Activated CD8-positive, alpha-beta memory T cell treated with anti-CD3 and anti-CD28 coated beads for 36 hours (primary cell): ENCODE measurements around the gene P2RX1. TPM values are rescaled to one million over a fixed set of nuclear protein-coding genes. Genes with fewer than 3 reads are reported as not detected.

Experiments
- CTCF ChIA-PET: fragments of 350-600 bp; sonication (Branson Sonifier 250); formaldehyde crosslinking; loops from one replicate; lab custom pipeline; 2021; ENCODE audit warnings: antibody characterized with exemption; lab: Charles Lee
- POLR2A ChIA-PET: fragments of 350-600 bp; sonication (Branson Sonifier 250); formaldehyde crosslinking; loops from one replicate; lab custom pipeline; 2021; ENCODE audit warnings: antibody characterized with exemption; lab: Charles Lee
- total RNA-seq, 2 experiments: library from RNA; stranded (reverse); gene quantifications; one replicate each; pipeline ENCODE4 v1.2.3, GENCODE V29; 2021

The P2RX1 gene
- total RNA-seq, result not detected

DNA sequence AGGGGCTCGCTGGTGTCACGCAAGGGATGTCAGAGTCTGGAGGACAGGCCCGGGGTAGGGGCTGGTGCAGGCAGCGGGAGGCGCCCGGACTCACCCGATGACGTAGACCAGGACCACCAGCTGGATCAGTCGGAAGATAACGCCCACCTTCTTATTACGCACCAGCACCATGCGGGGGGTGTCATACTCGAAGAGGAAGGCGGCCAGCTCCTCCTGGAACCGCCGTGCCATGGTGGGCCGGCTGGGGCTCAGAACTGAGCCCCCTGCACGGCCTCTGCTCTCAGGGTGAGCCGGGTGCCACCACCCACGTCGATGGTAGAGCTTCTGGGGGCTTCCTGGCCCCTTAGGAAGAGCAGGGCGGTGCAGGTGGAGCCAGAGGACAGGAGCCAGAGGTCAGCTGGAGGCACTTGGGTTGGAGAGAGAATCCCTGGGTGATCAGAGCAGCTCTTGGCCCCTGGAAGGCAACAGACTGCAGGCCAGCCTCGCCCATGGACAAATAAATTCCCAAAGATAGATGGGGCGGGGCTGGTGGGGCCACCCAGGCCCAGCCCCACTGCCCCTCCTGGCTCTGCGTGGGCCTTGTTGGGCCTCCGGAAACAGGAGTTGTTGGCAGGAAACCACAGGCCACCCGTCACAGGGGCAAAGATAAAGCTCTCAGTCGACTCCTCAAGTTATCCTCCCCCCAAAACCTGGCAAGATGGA, at the start of gene P2RX1:
TSS of gene P2RX1 (minus strand) at position 471 of the 702 bp plus-strand sequence. CDS start at position 231, 240 bp downstream.
- POLR2A ChIA-PET, result interaction anchor here (1.2 kb wide), 2 partner anchors 23 to 49 kb away, joined by 3 to 7 read pairs; partner anchors contain the start of gene CAMKK1
- CTCF ChIA-PET, result interaction anchor here (0.6 to 1.8 kb wide), 7 partner anchors 11 to 88 kb away, joined by 3 to 4 read pairs (median 3); no protein-coding TSS in a partner anchor

DNA sequence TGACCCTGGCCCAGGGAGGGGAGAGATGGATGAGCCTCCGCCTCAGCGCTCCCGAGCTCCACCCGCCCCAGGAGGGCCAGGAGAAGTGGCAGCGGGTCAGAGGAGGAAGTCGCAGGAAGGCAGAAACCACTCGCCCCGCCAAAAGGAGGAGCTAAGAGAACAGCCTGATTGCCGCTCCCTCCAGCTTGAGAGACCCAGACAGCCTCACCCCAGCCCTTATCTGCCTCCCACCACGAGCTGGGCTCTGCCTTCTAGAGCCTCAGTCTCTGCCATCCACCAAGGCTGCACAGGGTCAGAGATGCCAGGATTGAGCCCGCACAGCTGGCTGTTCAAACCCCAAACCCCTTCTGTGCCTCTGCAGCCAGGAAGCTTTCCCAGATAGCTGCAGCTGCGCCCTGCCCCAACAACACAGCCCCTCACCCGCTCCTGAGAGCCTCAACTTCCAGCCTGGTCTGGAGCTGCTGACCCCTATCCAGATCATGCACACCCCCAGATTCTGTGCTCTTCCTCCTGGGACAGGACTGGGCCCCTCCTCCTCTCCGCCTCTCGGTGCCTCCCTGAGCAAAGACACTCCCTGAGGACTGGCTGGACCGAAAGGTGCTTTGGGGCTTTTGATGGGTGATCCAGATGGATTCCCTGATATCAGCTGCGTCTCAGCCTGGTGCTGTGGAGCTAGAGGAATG, 49.0 kb upstream of the P2RX1 start:
- ChIA-PET POLR2A (interaction anchor here (0.6 to 1.5 kb wide), 6 partner anchors 49 to 758 kb away, joined by 3 to 12 read pairs (median 5); partner anchors contain the start of genes CYB5D2, NCBP3, OR1A1 and P2RX1), CTCF (interaction anchor here (0.6 to 4.3 kb wide), 9 partner anchors 11 to 936 kb away, joined by 3 to 16 read pairs (median 3); no protein-coding TSS in a partner anchor)

DNA sequence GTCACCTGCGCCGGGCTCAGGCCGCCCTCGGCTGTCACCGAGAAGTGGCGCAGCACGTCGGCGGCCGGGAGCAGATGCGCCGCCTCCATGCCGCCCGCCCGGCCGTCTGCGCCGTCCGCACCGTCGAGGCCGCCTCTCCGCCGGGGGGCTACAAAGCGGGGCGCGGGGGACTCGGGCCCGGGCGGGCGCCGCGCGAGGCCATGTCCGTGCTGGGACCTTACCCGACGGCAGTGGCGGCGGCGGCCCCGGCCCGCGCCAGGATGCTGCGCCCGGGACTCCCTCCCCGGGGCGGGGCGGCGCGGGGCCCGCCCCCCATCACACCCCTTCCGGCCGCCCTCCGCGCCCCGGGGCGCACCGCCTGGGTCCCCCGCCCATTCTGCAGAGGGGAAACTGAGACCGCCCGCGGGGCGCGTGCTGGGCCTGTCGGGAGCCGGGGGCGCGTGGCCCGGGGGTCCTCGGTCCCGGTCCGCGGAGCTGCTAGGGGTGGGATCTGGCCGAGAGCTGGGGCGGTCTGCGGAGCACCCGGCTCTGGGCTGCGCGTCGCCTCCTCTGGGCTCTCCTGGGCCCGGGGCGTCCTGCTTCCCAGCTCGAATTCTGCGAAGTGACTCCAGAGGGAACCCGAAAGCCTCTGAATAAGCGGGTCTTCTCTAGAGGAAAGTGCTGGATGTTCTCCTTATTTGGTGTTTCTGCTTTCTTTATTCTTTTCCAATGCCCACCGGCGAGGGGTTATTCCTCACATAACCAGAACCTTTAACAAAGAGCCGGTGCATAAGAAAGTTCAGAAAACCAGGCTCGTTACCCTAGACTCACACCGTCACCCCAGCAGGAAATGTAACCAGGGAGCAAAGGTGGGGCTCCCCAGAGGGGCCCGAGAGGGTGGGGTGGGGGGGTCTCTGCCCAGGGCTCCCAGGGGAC, 48.2 kb upstream of the P2RX1 start, which contains the start of gene ATP2A3:
TSS of gene ATP2A3 (minus strand) at position 235 of the 915 bp plus-strand sequence. CDS start at position 89, 146 bp downstream.
- POLR2A ChIA-PET, result interaction anchor here (1.0 to 1.5 kb wide), 4 partner anchors 48 to 179 kb away, joined by 3 to 12 read pairs (median 6); partner anchors contain the start of genes CYB5D2, NCBP3, P2RX1 and ZZEF1
- CTCF ChIA-PET, result interaction anchor here (0.7 to 4.3 kb wide), 6 partner anchors 12 to 121 kb away, joined by 3 to 16 read pairs (median 3); no protein-coding TSS in a partner anchor

DNA sequence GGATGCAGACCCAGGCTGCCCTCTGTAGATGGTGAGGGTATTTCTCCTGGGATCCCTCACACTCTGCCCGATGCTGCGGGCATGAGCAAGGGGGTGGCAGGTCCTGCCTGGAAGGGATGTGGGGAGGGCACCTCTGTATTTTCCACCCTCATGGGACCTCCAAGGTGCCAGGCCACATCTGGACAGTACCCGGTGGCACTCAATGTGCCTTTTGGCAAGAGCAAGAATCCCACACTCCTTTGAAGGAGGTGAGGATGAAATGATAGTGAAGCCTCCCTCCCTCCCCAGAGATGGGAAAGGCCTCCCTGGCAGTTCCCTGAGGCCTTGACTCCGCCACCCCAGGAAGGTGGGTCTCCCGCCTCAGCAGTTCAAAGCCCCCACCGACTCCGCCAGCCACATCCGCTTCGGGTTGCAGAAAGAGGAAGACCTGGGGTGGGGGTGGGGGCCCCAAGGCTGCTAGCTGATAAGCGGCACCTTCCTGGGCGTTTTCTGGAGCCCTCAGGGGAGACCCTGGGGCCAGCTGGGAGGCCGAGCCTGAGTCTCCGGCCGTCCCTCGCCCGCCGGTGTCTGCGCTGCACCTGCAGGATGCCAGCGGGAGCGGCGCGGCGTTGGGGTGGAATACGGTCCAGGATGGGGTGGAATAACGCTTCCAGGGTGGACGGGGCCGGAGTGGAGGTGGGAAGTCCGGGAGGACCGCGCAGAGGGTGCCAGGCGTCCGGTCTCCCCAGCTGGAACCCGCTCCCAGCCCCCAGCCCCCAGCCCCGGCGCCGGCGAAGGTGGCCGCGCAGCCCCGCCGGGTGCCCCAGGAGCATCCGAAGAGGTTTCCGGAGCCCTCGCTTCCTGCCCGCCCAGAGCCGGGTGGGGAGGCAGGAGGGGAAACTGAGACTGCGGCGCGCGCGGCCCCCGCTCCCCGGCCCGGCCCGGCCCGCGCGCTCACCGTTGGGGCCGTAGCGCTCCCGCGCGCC, 47.3 kb upstream of the P2RX1 start:
- ChIA-PET POLR2A (no interaction called here), CTCF (interaction anchor here (1.3 to 4.3 kb wide), 2 partner anchors 40 to 50 kb away, joined by 3 to 16 read pairs; no protein-coding TSS in a partner anchor)

DNA sequence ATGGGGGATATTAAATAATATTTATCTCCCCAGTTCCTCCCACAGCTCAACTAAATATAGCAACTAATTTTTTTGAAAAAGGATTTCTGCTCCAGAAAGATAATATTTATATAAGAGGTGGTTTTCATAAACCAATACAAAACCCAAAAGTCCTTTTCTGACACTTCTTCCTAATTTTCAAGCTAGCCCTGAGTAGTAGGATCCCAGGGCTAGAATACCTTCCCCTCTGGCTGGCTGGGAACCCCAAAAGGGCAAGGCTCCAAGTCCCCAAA, 46.6 kb upstream of the P2RX1 start:
- CTCF ChIA-PET, result interaction anchor here (4.3 kb wide), 1 partner anchor 49 kb away, joined by 16 read pairs; no protein-coding TSS in a partner anchor
- POLR2A ChIA-PET, result no interaction called here

DNA sequence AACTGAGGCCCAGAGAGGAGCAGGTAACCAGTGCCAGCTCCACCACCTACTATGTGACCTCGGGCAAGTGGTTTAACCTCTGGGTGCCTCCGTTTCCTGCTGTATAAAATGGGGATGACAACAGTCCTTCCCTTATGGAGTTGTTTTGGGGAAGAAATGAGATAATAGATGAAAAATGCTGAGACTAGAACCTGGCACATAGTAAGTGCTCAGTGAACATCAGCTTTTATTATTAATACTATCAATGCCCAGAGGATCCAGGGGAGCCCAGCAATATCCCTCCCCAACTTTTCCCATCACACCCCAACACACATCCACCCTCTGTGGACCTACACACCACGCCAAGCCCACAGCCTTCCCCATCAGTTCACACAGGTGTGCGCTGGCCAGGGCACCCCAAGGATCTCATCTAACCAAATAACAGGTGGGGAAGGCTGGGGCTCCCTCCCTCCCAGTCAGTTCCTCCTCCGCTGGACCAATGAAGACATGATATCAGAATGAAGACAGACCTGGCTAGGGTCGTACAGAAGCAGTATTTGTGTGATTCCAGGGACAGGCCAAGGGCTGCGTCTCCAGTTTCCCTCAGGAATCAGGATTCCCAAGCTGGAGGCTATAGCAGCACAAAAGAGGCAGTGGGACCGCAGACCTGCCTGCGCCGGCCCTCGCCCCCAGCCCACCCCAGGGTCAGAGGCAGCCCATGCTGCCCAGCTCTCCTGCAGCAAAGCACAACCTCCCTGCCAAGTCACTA, 46.1 kb upstream of the P2RX1 start:
- ChIA-PET CTCF (interaction anchor here (0.9 to 4.3 kb wide), 2 partner anchors 42 to 49 kb away, joined by 3 to 16 read pairs; no protein-coding TSS in a partner anchor), POLR2A (no interaction called here)

DNA sequence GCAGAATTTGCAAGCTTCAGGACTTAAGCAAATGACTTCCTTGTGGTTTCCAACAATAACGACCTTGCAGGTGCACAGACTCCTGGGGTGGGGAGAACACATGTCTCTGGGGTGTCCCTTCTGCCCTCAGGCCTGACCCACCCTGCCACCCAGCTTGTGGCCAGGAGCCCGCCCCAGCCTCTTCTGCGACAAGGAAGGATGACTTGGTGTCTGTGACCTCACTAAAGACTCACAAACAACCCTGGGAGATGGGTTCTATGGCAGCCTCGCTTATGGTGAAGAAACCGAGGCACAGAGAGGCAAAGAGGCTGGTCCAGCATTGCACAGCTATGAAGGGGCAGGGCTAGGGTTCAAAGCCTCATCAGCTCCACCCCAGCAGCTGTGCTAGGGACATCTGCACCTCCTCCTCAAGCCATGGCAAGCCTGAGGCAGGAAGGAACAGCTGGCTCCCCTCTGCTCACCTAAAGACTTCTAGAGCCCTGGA, 45.3 kb upstream of the P2RX1 start:
- POLR2A ChIA-PET, result no interaction called here
- CTCF ChIA-PET, result interaction anchor here (0.9 kb wide), 1 partner anchor 43 kb away, joined by 3 read pairs; no protein-coding TSS in a partner anchor

DNA sequence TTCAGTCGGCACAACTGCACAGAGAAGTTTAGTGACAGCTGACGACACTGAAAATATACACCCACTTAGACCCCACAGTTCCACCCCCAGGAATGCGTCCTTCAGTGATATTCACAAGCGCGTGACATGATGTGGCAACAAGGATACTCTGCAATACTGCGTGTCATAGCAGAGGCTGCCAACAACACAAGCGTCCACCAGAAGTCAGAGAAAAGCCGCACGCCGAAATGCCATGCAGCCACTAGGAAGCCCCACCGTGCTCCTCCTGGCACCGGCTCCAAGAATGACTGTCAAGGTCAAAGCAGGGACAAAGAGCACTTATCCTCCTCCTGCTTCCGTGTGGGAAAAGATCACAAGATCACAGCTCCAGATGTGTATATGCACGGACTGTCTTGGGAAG, 44.5 kb upstream of the P2RX1 start:
- CTCF ChIA-PET, result interaction anchor here (1.2 kb wide), 1 partner anchor 56 kb away, joined by 3 read pairs; no protein-coding TSS in a partner anchor
- POLR2A ChIA-PET, result no interaction called here

DNA sequence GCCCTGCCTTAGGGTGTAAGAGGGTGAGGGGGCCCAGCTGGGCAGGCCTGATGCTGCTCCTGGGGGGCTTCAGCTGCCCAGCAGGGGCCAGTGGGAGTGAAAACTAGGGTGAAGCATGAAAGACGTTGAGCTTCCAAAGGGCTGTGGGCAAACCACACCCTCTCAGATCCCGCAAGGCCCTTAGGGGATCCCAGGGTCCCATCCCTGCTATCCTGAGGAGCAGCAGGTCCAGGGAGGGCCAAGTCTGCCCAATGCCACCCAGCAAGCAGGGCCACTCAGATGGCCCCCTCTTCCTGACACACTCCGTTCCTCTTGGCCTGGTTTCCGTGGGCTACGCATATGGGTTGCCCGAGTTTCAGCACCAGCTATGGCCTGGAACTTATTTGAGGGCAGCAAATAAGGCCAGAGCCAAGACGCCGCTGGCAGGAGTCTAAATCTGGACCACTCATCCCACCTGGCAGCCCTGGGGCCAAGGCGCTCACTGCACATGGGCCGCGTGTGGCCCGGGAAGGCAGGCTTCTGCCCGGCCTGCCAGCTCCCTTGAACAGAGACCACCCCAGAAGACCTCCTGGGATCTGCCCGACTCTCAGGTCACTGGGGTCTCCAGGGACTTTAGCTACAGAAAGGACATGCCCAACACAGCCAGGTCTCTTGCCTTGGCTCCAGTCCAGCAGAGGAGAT, 43.8 kb upstream of the P2RX1 start:
- ChIA-PET CTCF (interaction anchor here (0.8 to 1.2 kb wide), 3 partner anchors 10 to 57 kb away, joined by 3 to 5 read pairs (median 4); no protein-coding TSS in a partner anchor), POLR2A (no interaction called here)

DNA sequence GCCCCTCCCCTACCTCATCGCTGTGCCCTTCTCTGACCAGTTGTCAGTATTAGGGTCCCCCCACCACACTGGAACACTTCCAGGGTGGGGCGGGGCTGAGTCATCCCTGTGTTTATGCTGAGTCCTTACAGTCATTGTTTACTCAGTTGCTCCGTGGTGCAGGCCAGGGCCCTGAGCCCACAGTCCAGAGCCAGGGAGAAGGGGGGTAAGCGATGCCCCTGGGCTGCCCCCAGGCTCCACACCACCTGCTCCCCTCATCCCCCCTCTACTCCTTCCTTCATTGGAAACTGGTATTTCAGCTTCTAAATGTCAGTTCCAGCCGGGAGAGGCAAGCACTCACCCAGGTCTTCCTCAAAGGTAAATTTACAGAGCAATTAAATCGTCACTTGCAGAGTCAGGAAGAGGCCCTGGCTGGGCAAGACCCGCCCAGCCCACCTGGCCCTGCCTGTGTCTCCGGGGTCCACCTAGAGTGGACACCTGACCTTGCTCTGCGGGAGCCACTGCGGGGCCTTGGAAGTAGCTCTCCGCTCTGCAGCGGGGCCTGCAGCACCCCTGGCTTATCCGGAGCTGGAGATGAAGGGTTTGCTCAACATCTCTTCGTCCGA, 43.1 kb upstream of the P2RX1 start:
- ChIA-PET CTCF (interaction anchor here (0.8 to 1.2 kb wide), 3 partner anchors 9 to 57 kb away, joined by 3 to 5 read pairs (median 4); no protein-coding TSS in a partner anchor), POLR2A (no interaction called here)

DNA sequence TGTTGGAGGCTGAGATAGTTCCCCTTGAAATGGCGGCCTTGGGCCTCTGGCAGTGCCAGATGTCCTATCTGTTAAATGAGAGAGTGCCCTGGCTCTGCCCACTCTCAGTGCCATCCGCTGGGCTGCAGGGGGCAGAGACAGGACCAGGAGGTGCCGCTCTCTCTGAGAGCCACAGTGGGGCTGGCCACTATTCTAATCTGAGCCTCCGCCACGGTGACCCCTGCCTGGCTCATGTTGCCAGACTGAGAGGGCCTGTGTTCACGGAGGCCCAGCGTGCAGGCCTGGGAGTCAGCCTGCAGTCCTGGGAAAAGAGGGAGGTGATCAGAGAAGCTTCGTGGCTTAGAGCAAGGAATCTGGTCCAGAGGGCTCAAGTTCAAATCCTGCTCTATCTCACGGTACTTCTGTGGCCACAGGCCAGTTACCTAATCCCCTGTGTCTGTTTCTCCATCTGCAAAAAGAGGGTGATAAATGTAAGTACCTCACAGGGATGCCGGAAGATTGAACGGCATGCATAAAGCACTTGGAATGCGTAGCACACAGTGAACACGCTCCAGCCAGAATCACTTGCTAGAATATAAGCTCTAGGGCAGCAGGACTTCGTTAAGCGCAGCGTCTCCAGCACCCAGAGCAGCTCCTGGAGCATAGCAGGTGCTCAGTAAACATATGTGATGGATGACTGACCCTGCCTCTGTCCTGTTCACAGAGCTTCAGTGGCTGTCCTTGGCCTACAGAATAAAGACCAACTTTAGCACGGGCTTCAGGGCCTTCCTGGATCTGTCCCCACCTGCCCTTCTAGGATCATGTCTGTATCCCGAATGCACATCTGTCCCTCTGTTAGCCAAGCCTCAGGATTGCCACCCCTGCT, 41.7 kb upstream of the P2RX1 start:
- CTCF ChIA-PET, result interaction anchor here (2.2 kb wide), 1 partner anchor 44 kb away, joined by 6 read pairs; no protein-coding TSS in a partner anchor
- POLR2A ChIA-PET, result no interaction called here

DNA sequence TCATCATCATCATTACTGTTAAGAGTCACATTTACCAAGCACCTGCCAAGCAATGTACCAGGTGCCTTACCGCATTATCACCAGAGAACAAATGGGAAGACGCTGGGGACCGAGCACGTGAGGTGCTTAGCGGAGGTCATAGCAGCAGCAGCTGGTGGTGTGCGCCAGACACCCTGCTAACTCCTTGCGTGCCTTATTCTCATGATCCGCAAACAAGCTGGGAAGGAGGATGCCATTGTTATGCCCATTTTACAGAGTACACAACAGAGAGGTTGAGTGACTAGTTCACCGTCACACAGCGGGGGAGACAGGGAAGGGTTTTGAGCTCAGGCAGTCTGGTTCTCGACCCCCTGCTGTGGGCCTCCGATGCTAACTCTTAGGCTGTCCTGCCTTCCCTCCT, 40.7 kb upstream of the P2RX1 start:
- ChIA-PET CTCF (interaction anchor here (2.2 kb wide), 1 partner anchor 43 kb away, joined by 6 read pairs; no protein-coding TSS in a partner anchor), POLR2A (no interaction called here)

DNA sequence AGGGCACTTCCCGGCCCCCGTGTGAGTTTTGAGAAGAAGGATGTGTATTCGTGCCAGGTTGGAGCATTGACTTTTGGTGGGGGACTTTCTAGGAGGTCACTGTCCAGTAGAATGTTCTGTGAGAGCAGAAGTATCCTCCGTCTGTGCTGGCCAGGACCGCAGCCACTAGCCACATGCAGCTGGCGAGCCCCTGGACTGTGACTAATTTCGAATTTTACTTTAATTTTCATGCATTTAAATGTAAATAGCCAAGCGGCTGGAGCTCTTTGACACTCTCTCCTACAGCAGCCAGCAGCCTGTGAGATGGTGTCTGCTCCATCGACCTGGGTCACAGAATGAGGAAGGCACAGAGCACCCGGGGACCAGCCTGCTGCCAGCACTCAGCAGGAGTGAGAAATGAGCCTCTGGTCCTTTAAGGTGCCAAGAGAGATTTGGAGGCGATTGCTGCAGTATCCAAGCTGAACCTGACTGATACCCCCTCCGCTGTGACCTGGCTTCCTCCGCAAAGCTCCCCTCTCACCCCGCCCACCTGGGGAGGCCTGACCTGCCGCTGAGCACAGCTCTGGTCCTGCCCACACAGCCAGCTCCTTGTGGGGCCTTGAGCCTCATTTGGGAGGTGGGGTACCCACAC, 40.2 kb upstream of the P2RX1 start:
- ChIA-PET CTCF (interaction anchor here (2.2 kb wide), 1 partner anchor 43 kb away, joined by 6 read pairs; no protein-coding TSS in a partner anchor), POLR2A (no interaction called here)

DNA sequence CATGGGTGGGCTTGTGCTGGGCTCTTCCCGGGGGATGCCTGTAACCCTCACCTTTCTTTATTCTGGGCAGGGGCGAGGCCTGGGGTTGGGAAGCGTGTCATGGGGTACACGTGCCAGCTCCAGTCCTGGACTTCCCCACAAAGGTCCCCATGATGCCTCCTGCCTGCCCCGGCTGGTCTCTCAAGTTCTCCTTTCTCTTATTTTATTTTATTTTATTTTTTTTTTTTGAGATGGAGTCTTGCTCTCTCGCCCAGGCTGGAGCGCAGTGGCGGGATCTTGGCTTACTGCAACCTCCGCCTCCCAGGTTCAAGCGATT, 39.4 kb upstream of the P2RX1 start:
- CTCF ChIA-PET, result interaction anchor here (2.2 kb wide), 1 partner anchor 42 kb away, joined by 6 read pairs; no protein-coding TSS in a partner anchor
- POLR2A ChIA-PET, result no interaction called here
